ENCODE data around the gene GGN.

DNA sequence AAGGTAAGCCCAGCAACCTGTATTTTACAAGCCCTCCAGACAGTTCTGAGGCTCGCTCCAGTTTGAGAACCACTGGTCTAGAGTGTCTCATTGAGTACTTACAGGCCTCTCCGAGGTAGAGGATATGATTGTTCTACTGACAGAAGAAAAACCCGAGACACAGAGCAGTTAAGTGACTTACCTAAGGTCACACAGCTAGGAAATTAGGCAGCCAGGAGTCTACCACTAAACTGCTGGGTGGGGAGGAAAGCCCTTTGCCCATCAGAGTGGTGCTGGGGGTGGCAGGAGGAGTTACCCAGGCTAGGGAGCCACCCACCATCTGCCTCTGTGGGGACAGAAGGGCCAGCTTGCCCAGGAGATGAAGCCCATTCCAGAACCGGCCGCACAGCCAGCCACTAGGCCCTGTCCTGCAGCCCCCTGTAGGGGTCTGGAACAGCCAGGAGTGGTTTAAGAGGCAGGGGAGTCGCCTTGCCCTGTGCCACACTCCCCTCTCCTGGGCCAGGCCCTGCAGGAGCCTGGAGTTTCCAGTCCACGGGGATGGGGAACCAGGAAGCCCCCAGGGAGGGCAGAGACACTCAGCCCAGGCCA is 37.5 kb upstream of the GGN start:
- TF ChIP-seq, protein P1, sequence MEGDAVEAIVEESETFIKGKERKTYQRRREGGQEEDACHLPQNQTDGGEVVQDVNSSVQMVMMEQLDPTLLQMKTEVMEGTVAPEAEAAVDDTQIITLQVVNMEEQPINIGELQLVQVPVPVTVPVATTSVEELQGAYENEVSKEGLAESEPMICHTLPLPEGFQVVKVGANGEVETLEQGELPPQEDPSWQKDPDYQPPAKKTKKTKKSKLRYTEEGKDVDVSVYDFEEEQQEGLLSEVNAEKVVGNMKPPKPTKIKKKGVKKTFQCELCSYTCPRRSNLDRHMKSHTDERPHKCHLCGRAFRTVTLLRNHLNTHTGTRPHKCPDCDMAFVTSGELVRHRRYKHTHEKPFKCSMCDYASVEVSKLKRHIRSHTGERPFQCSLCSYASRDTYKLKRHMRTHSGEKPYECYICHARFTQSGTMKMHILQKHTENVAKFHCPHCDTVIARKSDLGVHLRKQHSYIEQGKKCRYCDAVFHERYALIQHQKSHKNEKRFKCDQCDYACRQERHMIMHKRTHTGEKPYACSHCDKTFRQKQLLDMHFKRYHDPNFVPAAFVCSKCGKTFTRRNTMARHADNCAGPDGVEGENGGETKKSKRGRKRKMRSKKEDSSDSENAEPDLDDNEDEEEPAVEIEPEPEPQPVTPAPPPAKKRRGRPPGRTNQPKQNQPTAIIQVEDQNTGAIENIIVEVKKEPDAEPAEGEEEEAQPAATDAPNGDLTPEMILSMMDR (optimal IDR thresholded peaks at IDR 0.05 in 1 of 3, IDR thresholded peaks at IDR 0.05 in 1 of 3, conservative IDR thresholded peaks at IDR 0.05 in 1 of 3; ENCODE audit: extremely low read depth in 1 of 3, insufficient read depth in 2 of 3, low read length in 3 of 3) = no peak
- no peak for TF ChIP-seq EZH2 (IDR thresholded peaks at IDR 0.05; ENCODE audit: low read length)
